Thoracic aorta (tissue), 2 donors: ENCODE results near the gene HIRIP3. TPM values are rescaled to one million over a fixed set of nuclear protein-coding genes. Genes with fewer than 3 reads are reported as not detected.

Experiments used
- ATAC-seq: fragments of 150-250 bp; one replicate; pipeline ENCODE4 v1.8.0; 2017; ENCODE audit warnings: low read depth; ENCODE audit not compliant: insufficient number of reproducible peaks, low FRiP score
- DNase-seq: peaks from one replicate; pipeline ENCODE4 v3.0.0-alpha.2; 2020; ENCODE audit warnings: low spot score
- H3K27ac ChIP-seq, 2 donors: fragments of 200-600 bp; sonication (generic); 1 replicate in 1 of 2; 2 replicates in 1 of 2; pipeline ENCODE4 v1.5.1; 2016; ENCODE audit warnings: mild to moderate bottlenecking in 2 of 2, moderate library complexity in 2 of 2
- H3K27me3 ChIP-seq: fragments of 200-600 bp; sonication (generic); replicated peaks from 2 replicates; pipeline ENCODE4 v1.6.0; 2016; ENCODE audit warnings: mild to moderate bottlenecking; ENCODE audit not compliant: insufficient read depth
- H3K36me3 ChIP-seq: fragments of 200-600 bp; sonication (generic); one replicate; pipeline ENCODE4 v1.5.1; 2016
- H3K4me1 ChIP-seq, 2 donors: fragments of 200-600 bp; sonication (generic); 1 replicate in 1 of 2; 2 replicates in 1 of 2; pipeline versions ENCODE4 v1.5.1 to v1.6.0; 2016; ENCODE audit warnings: low read depth in 2 of 2, mild to moderate bottlenecking in 1 of 2; ENCODE audit not compliant: control insufficient read depth in 1 of 2
- H3K4me3 ChIP-seq: fragments of 200-600 bp; sonication (generic); 2 replicates; pipeline ENCODE4 v1.5.1; 2016; ENCODE audit warnings: mild to moderate bottlenecking
- H3K9me3 ChIP-seq: fragments of 200-600 bp; sonication (generic); 2 replicates; pipeline ENCODE4 v1.5.1; 2016
- total RNA-seq, 2 donors: library from RNA; depleted of rRNA; stranded (reverse); fragments of >200 nt; gene quantifications; one replicate each; pipeline versions ENCODE4 v1.1.0 to v1.2.3, GENCODE V29; 2016
- TF ChIP-seq, protein P1 (sequence below): fragments of 200-600 bp; sonication (generic); IDR thresholded peaks from one replicate; pipeline ENCODE4 v1.5.1; 2019; ENCODE audit warnings: antibody characterized with exemption

HIRIP3 gene
- total RNA-seq, 2 donors from 2014 or later: 6.1 to 17.7 TPM

DNA sequence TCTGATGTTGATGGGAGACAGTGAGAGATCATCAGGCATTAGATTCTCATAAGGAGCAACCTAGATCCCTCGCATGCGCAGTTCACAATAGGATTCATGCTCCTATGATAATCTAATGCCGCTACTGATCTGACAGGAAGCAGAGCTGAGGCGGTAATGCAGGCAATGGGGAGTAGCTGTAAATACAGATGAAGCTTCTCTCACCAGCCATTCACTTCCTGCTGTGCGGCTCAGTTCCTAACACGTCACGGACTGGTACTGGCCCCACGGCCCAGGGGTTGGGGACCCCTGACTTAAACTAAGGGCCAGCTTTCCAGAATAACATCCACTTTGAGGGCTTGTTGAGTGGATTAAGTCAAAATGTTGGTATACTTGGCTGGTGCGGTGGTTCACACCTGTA, 36.1 kb downstream of the HIRIP3 start:
- no peaks in the 10 kb centered on the region for H3K36me3 ChIP-seq
- H3K27me3 ChIP-seq: no peaks in the 10 kb centered on the region
- no peaks in the 10 kb centered on the region for H3K9me3 ChIP-seq
- DNase-seq (no peak), ATAC-seq (no peak)
- no peak overlapping the region for H3K27ac ChIP-seq
- no peak overlapping the region for H3K4me3 ChIP-seq
- TF ChIP-seq, protein P1, sequence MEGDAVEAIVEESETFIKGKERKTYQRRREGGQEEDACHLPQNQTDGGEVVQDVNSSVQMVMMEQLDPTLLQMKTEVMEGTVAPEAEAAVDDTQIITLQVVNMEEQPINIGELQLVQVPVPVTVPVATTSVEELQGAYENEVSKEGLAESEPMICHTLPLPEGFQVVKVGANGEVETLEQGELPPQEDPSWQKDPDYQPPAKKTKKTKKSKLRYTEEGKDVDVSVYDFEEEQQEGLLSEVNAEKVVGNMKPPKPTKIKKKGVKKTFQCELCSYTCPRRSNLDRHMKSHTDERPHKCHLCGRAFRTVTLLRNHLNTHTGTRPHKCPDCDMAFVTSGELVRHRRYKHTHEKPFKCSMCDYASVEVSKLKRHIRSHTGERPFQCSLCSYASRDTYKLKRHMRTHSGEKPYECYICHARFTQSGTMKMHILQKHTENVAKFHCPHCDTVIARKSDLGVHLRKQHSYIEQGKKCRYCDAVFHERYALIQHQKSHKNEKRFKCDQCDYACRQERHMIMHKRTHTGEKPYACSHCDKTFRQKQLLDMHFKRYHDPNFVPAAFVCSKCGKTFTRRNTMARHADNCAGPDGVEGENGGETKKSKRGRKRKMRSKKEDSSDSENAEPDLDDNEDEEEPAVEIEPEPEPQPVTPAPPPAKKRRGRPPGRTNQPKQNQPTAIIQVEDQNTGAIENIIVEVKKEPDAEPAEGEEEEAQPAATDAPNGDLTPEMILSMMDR: no peak
- peaks cover 3 to 10% of the 10 kb centered on the region in 2 donors for H3K4me1 ChIP-seq

- no peak for DNase-seq
- Histone ChIP-seq H3K36me3 (no peaks in the 10 kb centered on the region), H3K4me3 (no peak overlapping the region), H3K27me3 (no peaks in the 10 kb centered on the region), H3K4me1 (peaks cover 3 to 8% of the 10 kb centered on the region in 2 donors), H3K9me3 (no peaks in the 10 kb centered on the region), H3K27ac (no peak overlapping the region)
- TF ChIP-seq, protein P1: no peak
- ATAC-seq: no peak
Measured at GRCh38 chr16:29958756-29959155, 36.7 kb downstream of the HIRIP3 start.

DNA sequence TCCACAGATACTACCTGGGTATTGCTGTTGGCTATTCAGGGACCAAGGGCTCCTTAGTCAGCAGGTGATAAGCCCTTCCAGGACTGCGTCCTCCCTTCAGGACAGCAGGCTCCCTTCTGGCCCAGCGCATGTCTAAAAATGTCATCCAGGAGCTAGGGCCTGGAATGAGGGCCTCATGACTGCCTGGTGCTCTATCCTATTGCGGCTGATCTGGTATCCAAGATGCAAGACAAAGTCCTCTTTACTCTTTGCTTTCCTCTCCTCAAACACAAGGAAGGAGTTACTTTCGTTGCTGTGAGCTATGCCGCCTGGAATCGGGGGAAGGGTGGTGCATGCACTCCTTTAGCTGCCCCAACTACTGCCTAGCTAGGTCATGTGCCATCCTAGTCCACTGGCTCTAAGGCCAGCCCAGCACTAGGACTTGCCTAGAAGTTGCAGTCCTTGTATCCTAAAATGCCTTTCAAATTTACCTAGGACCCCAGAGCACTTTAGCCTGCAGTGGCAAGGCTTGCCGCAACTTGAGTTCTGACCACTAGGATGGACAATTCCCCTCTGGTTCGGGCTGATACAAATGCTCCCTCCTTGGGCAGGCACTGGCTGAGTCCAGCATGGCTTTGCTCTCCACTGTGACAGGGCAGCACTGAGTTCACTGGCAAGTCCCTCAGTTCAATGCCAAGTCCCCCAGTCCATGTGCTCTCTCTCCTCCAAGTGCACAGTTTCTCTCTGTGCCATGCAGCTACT, 43.6 kb downstream of the HIRIP3 start:
- TF ChIP-seq, protein P1: no peak
- H3K4me3 ChIP-seq: no peak overlapping the region
- DNase-seq: no peak
- no peaks in the 10 kb centered on the region for H3K36me3 ChIP-seq
- H3K27me3 ChIP-seq: no peaks in the 10 kb centered on the region
- H3K9me3 ChIP-seq: no peaks in the 10 kb centered on the region
- no peak for ATAC-seq
- H3K27ac ChIP-seq: no peak overlapping the region
- no peaks in the 10 kb centered on the region for H3K4me1 ChIP-seq

- ATAC-seq (no peak), DNase-seq (no peak)
- TF ChIP-seq, protein P1: no peak
- no peak overlapping the region for H3K4me3 ChIP-seq
- no peak overlapping the region for H3K27ac ChIP-seq
- H3K9me3 ChIP-seq: no peaks in the 10 kb centered on the region
- no peaks in the 10 kb centered on the region for H3K27me3 ChIP-seq
- H3K4me1 ChIP-seq: no peaks in the 10 kb centered on the region
- H3K36me3 ChIP-seq: no peaks in the 10 kb centered on the region
Measured at GRCh38 chr16:29950806-29951461, 44.5 kb downstream of the HIRIP3 start.

- no peaks in the 10 kb centered on the region for H3K4me1 ChIP-seq
- no peak overlapping the region for H3K27ac ChIP-seq
- DNase-seq: no peak
- ATAC-seq: no peak
- H3K36me3 ChIP-seq: no peaks in the 10 kb centered on the region
- H3K27me3 ChIP-seq: no peaks in the 10 kb centered on the region
- no peak overlapping the region for H3K4me3 ChIP-seq
- TF ChIP-seq, protein P1: no peak
- no peaks in the 10 kb centered on the region for H3K9me3 ChIP-seq
Measured at GRCh38 chr16:29947897-29948296, 47.5 kb downstream of the HIRIP3 start.
